ENCODE measurements around the gene RPLP1.

The RPLP1 gene

DNA sequence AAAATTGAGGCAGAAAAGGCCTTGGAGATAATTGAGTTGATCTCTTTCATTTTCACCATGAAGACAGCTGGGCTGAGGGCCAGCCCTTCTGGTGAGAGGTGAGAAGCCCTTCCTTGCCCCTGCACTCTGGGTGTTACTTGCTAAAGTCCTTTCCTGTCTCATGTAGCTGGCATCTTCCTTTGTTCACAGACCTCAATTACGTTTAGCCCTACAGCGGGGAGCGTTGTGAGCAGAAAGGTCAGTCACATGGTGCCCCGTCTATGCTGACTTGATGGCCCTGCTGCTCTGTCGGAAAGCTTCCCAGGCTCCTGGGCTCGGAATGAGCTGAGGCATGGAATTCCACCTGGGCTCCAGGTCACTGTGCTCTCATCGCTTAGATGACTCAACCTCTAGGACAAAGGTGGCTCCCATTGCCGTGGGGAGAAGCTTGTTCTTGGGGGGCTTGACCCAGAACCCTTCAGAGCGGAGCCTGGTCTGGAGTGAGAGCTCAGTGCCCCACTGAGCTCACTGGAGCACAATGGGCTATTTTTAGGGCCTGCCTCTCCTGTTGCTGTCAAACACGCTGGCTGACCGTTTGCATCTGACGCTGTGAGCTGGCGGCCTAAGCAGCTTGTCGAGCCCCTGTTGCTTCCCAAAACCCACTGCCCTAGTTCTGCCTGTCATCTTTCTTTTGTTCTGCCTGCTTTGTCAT, 47.0 kb downstream of the RPLP1 start:
- no peak for DNase-seq

DNA sequence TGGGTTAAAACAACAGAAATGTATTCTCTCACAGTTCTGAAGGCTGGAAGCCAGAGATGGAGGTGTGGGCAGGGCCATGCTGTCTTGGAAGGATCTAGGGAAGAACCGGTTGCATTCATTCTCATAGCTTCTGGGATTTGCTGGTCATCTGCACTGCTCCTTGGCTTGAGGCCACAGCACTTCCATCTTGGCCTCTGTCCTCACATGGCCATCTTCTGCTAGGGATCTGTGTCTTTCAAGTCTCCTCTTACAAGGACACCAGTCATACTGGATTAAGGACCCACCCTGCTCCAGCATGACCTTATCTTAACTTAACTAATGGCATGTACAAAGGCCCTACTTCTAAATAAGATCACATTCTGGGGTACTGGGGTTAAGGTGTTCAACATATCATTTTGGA, 47.7 kb downstream of the RPLP1 start:
- DNase-seq = no peak

DNA sequence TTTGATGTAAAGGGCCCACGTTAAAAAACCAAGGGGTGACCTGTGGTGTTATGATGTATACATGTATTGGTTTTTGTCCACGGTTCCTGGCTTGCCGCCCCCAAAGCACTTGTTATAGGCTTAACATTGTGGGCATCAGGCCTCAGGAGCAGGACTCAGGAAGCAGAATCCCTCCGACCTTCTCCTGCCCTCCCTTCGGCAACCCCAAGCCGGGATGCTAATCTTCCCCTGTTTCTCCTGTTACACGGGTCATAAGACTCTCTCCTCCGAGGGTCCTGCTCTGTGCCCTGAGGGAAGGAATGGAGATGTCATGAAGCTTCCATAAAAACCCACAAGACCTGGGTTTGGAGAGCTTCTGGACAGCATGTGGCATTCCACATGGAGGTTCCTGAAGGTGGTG, 48.8 kb downstream of the RPLP1 start:
- DNase-seq = no peak

DNA sequence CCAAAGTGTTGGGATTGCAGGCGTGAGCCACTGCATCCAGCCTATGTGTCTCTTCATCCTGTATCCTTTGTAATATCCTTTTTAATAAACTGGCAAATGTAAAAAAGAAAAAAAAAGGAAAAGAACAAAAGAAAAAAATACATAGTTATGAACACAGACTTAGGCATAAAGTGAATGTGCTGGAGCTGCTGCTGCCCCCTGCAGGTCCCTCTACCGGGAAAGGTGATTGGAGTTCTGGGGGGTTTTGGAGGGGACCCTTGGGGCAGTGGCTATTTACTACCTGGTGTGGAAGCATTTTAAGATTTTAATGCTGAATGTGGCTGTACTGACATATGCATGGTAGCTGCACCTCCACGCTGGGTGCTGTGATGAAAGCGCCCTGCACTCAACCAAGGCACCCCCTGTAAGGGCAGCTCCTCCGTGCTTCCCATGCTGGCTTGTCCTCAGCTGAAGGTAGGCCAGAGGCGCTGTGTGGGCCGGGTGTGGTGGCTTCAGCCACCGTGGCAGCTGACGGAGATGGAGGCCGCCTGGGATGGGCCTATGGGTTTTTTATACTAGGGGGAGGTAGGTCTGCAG, 49.9 kb downstream of the RPLP1 start:
- no peak for DNase-seq

DNA sequence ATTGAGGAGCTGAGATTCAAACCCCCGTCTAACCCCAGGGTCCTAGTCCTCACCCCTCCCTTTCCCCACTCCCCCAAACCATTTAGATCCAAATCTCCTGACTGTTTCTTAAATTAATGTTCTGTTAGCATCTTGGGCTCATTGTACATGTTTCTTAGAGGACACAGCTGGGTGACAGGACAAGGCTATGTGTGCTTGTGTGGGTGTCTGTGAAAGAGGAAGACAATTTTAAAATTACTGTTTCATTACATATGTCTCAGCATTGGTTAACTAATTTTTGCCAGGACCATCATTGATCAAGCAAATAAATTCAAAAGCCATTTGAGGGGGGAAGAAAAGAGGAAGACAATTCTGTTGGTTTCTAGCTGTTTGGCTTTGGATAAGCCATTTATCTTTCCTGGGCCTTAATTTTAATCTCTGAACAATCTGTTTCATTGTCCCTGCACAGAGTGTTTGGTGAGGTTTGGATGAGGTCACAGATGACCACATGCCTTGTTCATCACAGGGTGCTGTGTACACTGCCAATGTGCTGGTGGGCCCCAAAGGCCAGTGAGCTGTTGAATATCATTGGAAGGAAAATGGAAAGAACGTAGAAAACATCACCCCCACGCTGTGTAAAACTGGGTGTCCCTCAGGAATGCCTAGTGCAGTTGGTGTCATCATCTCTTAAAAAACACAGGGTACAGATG, 51.9 kb downstream of the RPLP1 start:
- DNase-seq = no peak
